ENCODE results near the gene FNBP1L.

The FNBP1L gene

GRCh38 chr1:93447481-93448291 is at the start of gene FNBP1L:
Gene FNBP1L, plus strand, starts transcription at chr1:93448118. Its CDS starts 164 bp downstream, at chr1:93448282.
- DNase-seq: peak; percentile 93

GRCh38 chr1:93399781-93400180 is 48.1 kb upstream of the FNBP1L start:
- DNase-seq: no peak

GRCh38 chr1:93408203-93408602 is 39.7 kb upstream of the FNBP1L start:
- DNase-seq: no peak

- no peak for DNase-seq
Measured at GRCh38 chr1:93411000-93411399, 36.9 kb upstream of the FNBP1L start.

GRCh38 chr1:93414749-93415148 is 33.2 kb upstream of the FNBP1L start:
- DNase-seq: no peak

GRCh38 chr1:93415296-93415695 is 32.6 kb upstream of the FNBP1L start:
- DNase-seq: no peak

GRCh38 chr1:93416183-93416582 is 31.7 kb upstream of the FNBP1L start:
- no peak for DNase-seq

- no peak for DNase-seq
Measured at GRCh38 chr1:93419344-93419743, 28.6 kb upstream of the FNBP1L start.

- DNase-seq: no peak
Measured at GRCh38 chr1:93420400-93420799, 27.5 kb upstream of the FNBP1L start.

- DNase-seq: no peak
Measured at GRCh38 chr1:93426181-93426580, 21.7 kb upstream of the FNBP1L start.

GRCh38 chr1:93427656-93428055 is 20.3 kb upstream of the FNBP1L start:
- DNase-seq: no peak

GRCh38 chr1:93433407-93433961 is 14.4 kb upstream of the FNBP1L start:
- no peak for DNase-seq

GRCh38 chr1:93434088-93434487 is 13.8 kb upstream of the FNBP1L start:
- no peak for DNase-seq

GRCh38 chr1:93434987-93435386 is 12.9 kb upstream of the FNBP1L start:
- DNase-seq: no peak

- no peak for DNase-seq
Measured at GRCh38 chr1:93435443-93435842, 12.5 kb upstream of the FNBP1L start.

GRCh38 chr1:93436496-93436895 is 11.4 kb upstream of the FNBP1L start:
- DNase-seq: no peak

GRCh38 chr1:93437976-93438605 is 9.8 kb upstream of the FNBP1L start:
- peak; percentile 27 for DNase-seq

GRCh38 chr1:93438716-93439115 is 9.2 kb upstream of the FNBP1L start:
- no peak for DNase-seq

- DNase-seq: no peak
Measured at GRCh38 chr1:93440272-93440671, 7.6 kb upstream of the FNBP1L start.

GRCh38 chr1:93440706-93441105 is 7.2 kb upstream of the FNBP1L start:
- DNase-seq: no peak

GRCh38 chr1:93441589-93441988 is 6.3 kb upstream of the FNBP1L start:
- DNase-seq: no peak

- no peak for DNase-seq
Measured at GRCh38 chr1:93442008-93442666, 5.8 kb upstream of the FNBP1L start.

GRCh38 chr1:93442741-93443140 is 5.2 kb upstream of the FNBP1L start:
- DNase-seq: no peak

- DNase-seq: no peak
Measured at GRCh38 chr1:93443454-93443853, 4.5 kb upstream of the FNBP1L start.
